Osteoblast (primary cell): Measurements from ENCODE around the gene RELN. TPM values are rescaled to one million over a fixed set of nuclear protein-coding genes. Genes with fewer than 3 reads are reported as not detected.

Experiments
- DNase-seq: peaks from one replicate; pipeline ENCODE4 v3.0.0; 2011; ENCODE audit warnings: low spot score, mixed read lengths; ENCODE audit not compliant: insufficient read length; ENCODE audit errors: missing footprints
- H2AFZ ChIP-seq: 2 replicates; pipeline ENCODE4 v1.6.0; 2011; ENCODE audit warnings: mild to moderate bottlenecking, low read length
- H3K27ac ChIP-seq: 2 replicates; pipeline ENCODE4 v1.5.1; 2011; ENCODE audit warnings: mild to moderate bottlenecking, low read depth, low read length, moderate library complexity
- H3K27me3 ChIP-seq: 2 replicates; pipeline ENCODE4 v1.6.0; 2012; ENCODE audit warnings: mild to moderate bottlenecking, control low read depth, inconsistent platforms, low read length, moderate library complexity; ENCODE audit not compliant: insufficient read depth
- H3K36me3 ChIP-seq: 2 replicates; pipeline ENCODE4 v1.5.1; 2011; ENCODE audit warnings: mild to moderate bottlenecking, low read length, control low read depth, moderate library complexity; ENCODE audit not compliant: insufficient read depth
- H3K4me1 ChIP-seq: 2 replicates; pipeline ENCODE4 v1.5.1; 2011; ENCODE audit warnings: mild to moderate bottlenecking, low read length, control low read depth, moderate library complexity; ENCODE audit not compliant: insufficient read depth
- H3K4me2 ChIP-seq: 2 replicates; pipeline ENCODE4 v1.6.0; 2011; ENCODE audit warnings: mild to moderate bottlenecking, low read length; ENCODE audit not compliant: insufficient read depth
- H3K4me3 ChIP-seq: fragments of 200-600 bp; sonication (generic); 3 replicates; pipeline ENCODE4 v1.5.1; 2012; ENCODE audit warnings: mild to moderate bottlenecking, low read length, inconsistent platforms; ENCODE audit not compliant: insufficient read depth
- H3K79me2 ChIP-seq: 2 replicates; pipeline ENCODE4 v1.6.0; 2012; ENCODE audit warnings: mild to moderate bottlenecking, low read length, control low read depth, inconsistent platforms; ENCODE audit not compliant: insufficient read depth
- H3K9me3 ChIP-seq: 2 replicates; pipeline ENCODE4 v1.5.1; 2011; ENCODE audit warnings: low read depth, low read length, control low read depth
- H4K20me1 ChIP-seq: 2 replicates; pipeline ENCODE4 v1.6.0; 2012; ENCODE audit warnings: mild to moderate bottlenecking, low read length, control low read depth; ENCODE audit not compliant: insufficient read depth
- total RNA-seq: library from RNA; depleted of rRNA; stranded (reverse); fragments of >200 nt; gene quantifications from 2 replicates; pipeline ENCODE4 v1.2.3, GENCODE V29; 2012
- TF ChIP-seq, protein P1 (sequence below): IDR thresholded peaks from 2 replicates; pipeline ENCODE4 v1.5.1; 2011; ENCODE audit warnings: mild to moderate bottlenecking, low read depth, low read length, moderate library complexity; ENCODE audit errors: extremely low read depth

Gene RELN
- total RNA-seq, 1 donor: 0.36 TPM

DNA sequence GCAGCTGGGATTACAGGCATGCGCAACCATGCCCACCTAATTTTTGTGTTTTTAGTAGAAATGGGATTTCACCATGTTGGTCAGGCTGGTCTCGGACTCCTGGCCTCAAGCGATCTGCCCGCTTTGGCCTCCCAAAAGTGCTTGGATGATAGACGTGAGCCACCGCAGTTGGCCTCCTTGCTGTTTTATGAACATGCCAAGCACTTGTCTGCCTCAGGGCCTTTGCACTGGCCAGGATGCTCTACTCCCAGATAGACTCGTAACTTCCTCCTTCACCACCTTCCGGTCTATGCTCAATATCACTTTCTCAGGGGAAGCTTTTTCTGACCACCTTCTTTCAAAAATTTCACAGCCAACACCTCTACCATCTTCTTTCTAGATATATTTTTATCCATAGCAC, 549.8 kb downstream of the RELN start:
- Histone ChIP-seq H2AFZ (no peak overlapping the region), H3K36me3 (no peaks in the 10 kb centered on the region), H3K27ac (no peak overlapping the region), H3K9me3 (no peaks in the 10 kb centered on the region), H3K4me1 (no peaks in the 10 kb centered on the region), H3K27me3 (peaks cover 24% of the 10 kb centered on the region), H4K20me1 (no peaks in the 10 kb centered on the region), H3K4me2 (no peak overlapping the region), H3K79me2 (no peaks in the 10 kb centered on the region), H3K4me3 (no peak overlapping the region)
- no peak for DNase-seq
- TF ChIP-seq, protein P1, sequence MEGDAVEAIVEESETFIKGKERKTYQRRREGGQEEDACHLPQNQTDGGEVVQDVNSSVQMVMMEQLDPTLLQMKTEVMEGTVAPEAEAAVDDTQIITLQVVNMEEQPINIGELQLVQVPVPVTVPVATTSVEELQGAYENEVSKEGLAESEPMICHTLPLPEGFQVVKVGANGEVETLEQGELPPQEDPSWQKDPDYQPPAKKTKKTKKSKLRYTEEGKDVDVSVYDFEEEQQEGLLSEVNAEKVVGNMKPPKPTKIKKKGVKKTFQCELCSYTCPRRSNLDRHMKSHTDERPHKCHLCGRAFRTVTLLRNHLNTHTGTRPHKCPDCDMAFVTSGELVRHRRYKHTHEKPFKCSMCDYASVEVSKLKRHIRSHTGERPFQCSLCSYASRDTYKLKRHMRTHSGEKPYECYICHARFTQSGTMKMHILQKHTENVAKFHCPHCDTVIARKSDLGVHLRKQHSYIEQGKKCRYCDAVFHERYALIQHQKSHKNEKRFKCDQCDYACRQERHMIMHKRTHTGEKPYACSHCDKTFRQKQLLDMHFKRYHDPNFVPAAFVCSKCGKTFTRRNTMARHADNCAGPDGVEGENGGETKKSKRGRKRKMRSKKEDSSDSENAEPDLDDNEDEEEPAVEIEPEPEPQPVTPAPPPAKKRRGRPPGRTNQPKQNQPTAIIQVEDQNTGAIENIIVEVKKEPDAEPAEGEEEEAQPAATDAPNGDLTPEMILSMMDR: no peak

- H3K36me3 ChIP-seq: no peaks in the 10 kb centered on the region
- H3K27ac ChIP-seq: no peak overlapping the region
- H3K27me3 ChIP-seq: peaks cover 4% of the 10 kb centered on the region
- TF ChIP-seq, protein P1: no peak
- no peak overlapping the region for H3K4me3 ChIP-seq
- no peak for DNase-seq
- H3K4me1 ChIP-seq: no peaks in the 10 kb centered on the region
- H3K4me2 ChIP-seq: no peak overlapping the region
- H3K9me3 ChIP-seq: no peaks in the 10 kb centered on the region
- no peaks in the 10 kb centered on the region for H3K79me2 ChIP-seq
- H4K20me1 ChIP-seq: no peaks in the 10 kb centered on the region
- H2AFZ ChIP-seq: no peak overlapping the region
These were observed 551.8 kb downstream of the RELN start for GRCh38 chr7:103437623-103438022.

GRCh38 chr7:103432712-103433111, 556.7 kb downstream of the RELN start:
- TF ChIP-seq, protein P1: no peak
- no peaks in the 10 kb centered on the region for H3K27me3 ChIP-seq

GRCh38 chr7:103425177-103425576, 564.3 kb downstream of the RELN start:
- Histone ChIP-seq H3K79me2 (no peaks in the 10 kb centered on the region), H3K36me3 (no peaks in the 10 kb centered on the region), H3K4me1 (no peaks in the 10 kb centered on the region), H3K4me2 (no peak overlapping the region), H3K4me3 (no peak overlapping the region), H3K27ac (no peak overlapping the region), H2AFZ (no peak overlapping the region), H3K9me3 (no peaks in the 10 kb centered on the region), H3K27me3 (no peaks in the 10 kb centered on the region), H4K20me1 (no peaks in the 10 kb centered on the region)
- TF ChIP-seq, protein P1: no peak
- DNase-seq: no peak

More at GRCh38 chr7:103432712-103433111, 556.7 kb downstream of the RELN start:
- no peak overlapping the region for H3K4me3 ChIP-seq
- no peaks in the 10 kb centered on the region for H3K36me3 ChIP-seq
- no peak for DNase-seq
- no peak overlapping the region for H3K4me2 ChIP-seq
- no peaks in the 10 kb centered on the region for H3K9me3 ChIP-seq
- no peaks in the 10 kb centered on the region for H4K20me1 ChIP-seq
- H3K27ac ChIP-seq: no peak overlapping the region
- H3K4me1 ChIP-seq: no peaks in the 10 kb centered on the region
- H2AFZ ChIP-seq: no peak overlapping the region
- H3K79me2 ChIP-seq: no peaks in the 10 kb centered on the region
